Esophagus muscularis mucosa (tissue), 4 donors: ENCODE data around the gene RPS6KA2. TPM values are rescaled to one million over a fixed set of nuclear protein-coding genes. Genes with fewer than 3 reads are reported as not detected.

Experiments
- DNase-seq: peaks from one replicate; pipeline ENCODE4 v3.0.0-alpha.2; 2017; ENCODE audit errors: extremely low spot score
- H3K27ac ChIP-seq, 4 donors: fragments of 200-600 bp; sonication (generic); replicated peaks in 1 of 4; 1 replicate in 3 of 4; 2 replicates in 1 of 4; pipeline ENCODE4 v1.5.1; 2016 to 2019; ENCODE audit warnings: mild to moderate bottlenecking in 1 of 4
- H3K27me3 ChIP-seq, 4 donors: fragments of 200-600 bp; sonication (generic); one replicate each; pipeline versions ENCODE4 v1.5.1 to v1.6.0; 2016 to 2019
- H3K36me3 ChIP-seq, 4 donors: fragments of 200-600 bp; sonication (generic); one replicate each; pipeline ENCODE4 v1.5.1; 2016 to 2019
- H3K4me1 ChIP-seq, 4 donors: fragments of 200-600 bp; sonication (generic); one replicate each; pipeline ENCODE4 v1.5.1; 2016 to 2019
- H3K4me3 ChIP-seq, 4 donors: fragments of 200-600 bp; sonication (generic); 1 replicate in 2 of 4; 2 replicates in 2 of 4; pipeline ENCODE4 v1.5.1; 2016 to 2019; ENCODE audit warnings: mild to moderate bottlenecking in 4 of 4, moderate library complexity in 1 of 4
- H3K9me3 ChIP-seq, 4 donors: fragments of 200-600 bp; sonication (generic); 1 replicate in 3 of 4; 2 replicates in 1 of 4; pipeline ENCODE4 v1.5.1; 2016 to 2019
- EP300 ChIP-seq: sonication (generic); formaldehyde crosslinking; IDR thresholded peaks from one replicate; pipeline ENCODE4 v1.6.1; 2017; ENCODE audit warnings: antibody characterized with exemption
- POLR2A ChIP-seq: fragments of 450-650 bp; IDR thresholded peaks from one replicate; pipeline ENCODE4 v1.6.1; 2017; ENCODE audit warnings: antibody characterized with exemption, moderate library complexity, mild to moderate bottlenecking, low read depth
- POLR2AphosphoS5 ChIP-seq, 2 donors: sonication (generic); formaldehyde crosslinking; IDR thresholded peaks; one replicate each; pipeline ENCODE4 v1.6.1; 2017; ENCODE audit warnings: antibody characterized with exemption in 2 of 2
- WGBS: methylation state at CpG from one replicate; pipeline ENCODE4 v1.1.5; 2018; 5-methylcytosine and 5-hydroxymethylcytosine counted together
- intact Hi-C: fragments of 100-400 bp; cut with DNase I; formaldehyde crosslinking; loops from one replicate; pipeline ENCODE4 v1.15.1; 2023
- total RNA-seq, 4 donors: library from RNA; depleted of rRNA; stranded (reverse); fragments of >200 nt; gene quantifications; one replicate each; pipeline versions ENCODE4 v1.1.0 to v1.2.1, GENCODE V29; 2016
- TF ChIP-seq, protein P1 (sequence below), 3 experiments: fragments of 200-600 bp in 2 of 3; fragments of 450-650 bp in 1 of 3; sonication (generic) in 2 of 3; IDR thresholded peaks; one replicate each; pipeline ENCODE4 v1.5.1; 2017 to 2019; ENCODE audit warnings: antibody characterized with exemption in 3 of 3, mild to moderate bottlenecking in 2 of 3, moderate library complexity in 1 of 3

The RPS6KA2 gene
- total RNA-seq, 4 donors from 2014 or later = 83.9 to 126 (median 112) TPM

GRCh38 chr6:166610069-166610468, 17.0 kb downstream of the RPS6KA2 start:
- 91% methylated on average over 9 of the region's 9 CpGs for WGBS
- no peak for DNase-seq
- H3K4me3 ChIP-seq = no peak overlapping the region
- no peaks in the 10 kb centered on the region for H3K36me3 ChIP-seq
- no peaks in the 10 kb centered on the region for H3K9me3 ChIP-seq
- TF ChIP-seq POLR2AphosphoS5 (IDR thresholded peaks at IDR 0.05) = no peak
- TF ChIP-seq EP300 = no peak
- TF ChIP-seq, protein P1, sequence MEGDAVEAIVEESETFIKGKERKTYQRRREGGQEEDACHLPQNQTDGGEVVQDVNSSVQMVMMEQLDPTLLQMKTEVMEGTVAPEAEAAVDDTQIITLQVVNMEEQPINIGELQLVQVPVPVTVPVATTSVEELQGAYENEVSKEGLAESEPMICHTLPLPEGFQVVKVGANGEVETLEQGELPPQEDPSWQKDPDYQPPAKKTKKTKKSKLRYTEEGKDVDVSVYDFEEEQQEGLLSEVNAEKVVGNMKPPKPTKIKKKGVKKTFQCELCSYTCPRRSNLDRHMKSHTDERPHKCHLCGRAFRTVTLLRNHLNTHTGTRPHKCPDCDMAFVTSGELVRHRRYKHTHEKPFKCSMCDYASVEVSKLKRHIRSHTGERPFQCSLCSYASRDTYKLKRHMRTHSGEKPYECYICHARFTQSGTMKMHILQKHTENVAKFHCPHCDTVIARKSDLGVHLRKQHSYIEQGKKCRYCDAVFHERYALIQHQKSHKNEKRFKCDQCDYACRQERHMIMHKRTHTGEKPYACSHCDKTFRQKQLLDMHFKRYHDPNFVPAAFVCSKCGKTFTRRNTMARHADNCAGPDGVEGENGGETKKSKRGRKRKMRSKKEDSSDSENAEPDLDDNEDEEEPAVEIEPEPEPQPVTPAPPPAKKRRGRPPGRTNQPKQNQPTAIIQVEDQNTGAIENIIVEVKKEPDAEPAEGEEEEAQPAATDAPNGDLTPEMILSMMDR (IDR thresholded peaks at IDR 0.05) = no peak
- TF ChIP-seq POLR2A = no peak
- no peaks in the 10 kb centered on the region for H3K27me3 ChIP-seq
- peaks cover 20 to 41% (median 40%) of the 10 kb centered on the region in 4 donors for H3K4me1 ChIP-seq
- intact Hi-C loops = no loop called here
- H3K27ac ChIP-seq = no peak overlapping the region

- Histone ChIP-seq H3K9me3 (no peaks in the 10 kb centered on the region), H3K27me3 (no peaks in the 10 kb centered on the region), H3K36me3 (no peaks in the 10 kb centered on the region), H3K4me3 (no peak overlapping the region), H3K4me1 (peaks cover 8 to 28% (median 27%) of the 10 kb centered on the region in 4 donors), H3K27ac (peak overlapping the region in 3 of 4 donors; percentile 3 to 40 (median 19))
- intact Hi-C loops = no loop called here
- DNase-seq = no peak
- no peak for TF ChIP-seq EP300
- TF ChIP-seq POLR2AphosphoS5 (IDR thresholded peaks at IDR 0.05) = no peak
- TF ChIP-seq, protein P1 (IDR thresholded peaks at IDR 0.05) = no peak
- no peak for TF ChIP-seq POLR2A
- 68% methylated on average over 4 of the region's 4 CpGs for WGBS
Observed at GRCh38 chr6:166608774-166609173, 18.3 kb downstream of the RPS6KA2 start.

DNA sequence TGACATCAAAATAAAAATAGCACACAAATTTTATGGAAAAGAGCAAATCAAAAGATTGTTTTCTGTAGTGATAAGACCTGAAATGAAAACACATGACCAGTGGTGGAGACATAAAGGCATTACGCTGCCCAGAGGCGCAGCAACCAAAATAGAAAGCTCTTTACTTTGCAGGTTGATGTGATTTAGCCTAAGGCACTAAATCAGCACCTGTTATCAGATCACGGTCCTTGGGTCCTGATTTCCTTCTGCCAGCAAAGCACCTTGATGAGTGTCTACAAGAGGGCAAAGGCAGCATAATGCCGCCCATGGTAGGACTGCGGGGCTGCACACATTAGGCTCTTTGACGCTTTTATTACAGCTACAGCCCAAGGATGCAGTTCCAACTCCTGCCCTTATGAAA, 21.3 kb downstream of the RPS6KA2 start:
- 98% methylated on average over 6 of the region's 6 CpGs for WGBS
- no peak overlapping the region for H3K27ac ChIP-seq
- H3K4me1 ChIP-seq = peaks cover 0 to 22% (median 14%) of the 10 kb centered on the region in 4 donors
- DNase-seq = no peak
- intact Hi-C loops = no loop called here
- H3K36me3 ChIP-seq = no peaks in the 10 kb centered on the region
- no peak overlapping the region for H3K4me3 ChIP-seq
- H3K9me3 ChIP-seq = no peaks in the 10 kb centered on the region
- H3K27me3 ChIP-seq = no peaks in the 10 kb centered on the region
- TF ChIP-seq POLR2A (no peak), EP300 (no peak), POLR2AphosphoS5 (IDR thresholded peaks at IDR 0.05) (no peak)
- TF ChIP-seq, protein P1 (IDR thresholded peaks at IDR 0.05) = no peak

DNA sequence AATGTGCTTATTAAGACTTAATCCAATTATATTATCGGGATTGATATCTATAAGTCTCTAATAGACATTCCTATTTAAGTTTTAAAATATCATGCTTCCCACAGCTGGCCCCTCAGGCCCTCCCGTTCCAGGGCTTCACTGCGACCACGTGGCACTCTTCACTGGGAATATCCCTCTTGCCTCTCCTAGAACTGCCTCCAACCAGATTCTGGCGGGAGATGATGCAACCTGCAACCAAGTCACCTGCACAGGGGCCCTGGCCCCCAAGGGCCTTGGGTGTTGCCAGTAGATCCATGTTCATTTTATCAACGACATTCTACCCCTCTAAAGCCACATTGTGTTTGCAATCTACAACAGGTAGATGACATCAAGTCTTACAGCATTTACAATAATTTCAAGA, 22.1 kb downstream of the RPS6KA2 start:
- Histone ChIP-seq H3K36me3 (no peaks in the 10 kb centered on the region), H3K4me3 (no peak overlapping the region), H3K4me1 (peaks cover 4 to 22% (median 14%) of the 10 kb centered on the region in 4 donors), H3K27ac (no peak overlapping the region), H3K9me3 (no peaks in the 10 kb centered on the region), H3K27me3 (no peaks in the 10 kb centered on the region)
- intact Hi-C loops = no loop called here
- TF ChIP-seq, protein P1 (IDR thresholded peaks at IDR 0.05) = no peak
- no peak for TF ChIP-seq EP300
- TF ChIP-seq POLR2AphosphoS5 (IDR thresholded peaks at IDR 0.05) = no peak
- no peak for TF ChIP-seq POLR2A
- DNase-seq = no peak
- WGBS = 96% methylated on average over 6 of the region's 6 CpGs

DNA sequence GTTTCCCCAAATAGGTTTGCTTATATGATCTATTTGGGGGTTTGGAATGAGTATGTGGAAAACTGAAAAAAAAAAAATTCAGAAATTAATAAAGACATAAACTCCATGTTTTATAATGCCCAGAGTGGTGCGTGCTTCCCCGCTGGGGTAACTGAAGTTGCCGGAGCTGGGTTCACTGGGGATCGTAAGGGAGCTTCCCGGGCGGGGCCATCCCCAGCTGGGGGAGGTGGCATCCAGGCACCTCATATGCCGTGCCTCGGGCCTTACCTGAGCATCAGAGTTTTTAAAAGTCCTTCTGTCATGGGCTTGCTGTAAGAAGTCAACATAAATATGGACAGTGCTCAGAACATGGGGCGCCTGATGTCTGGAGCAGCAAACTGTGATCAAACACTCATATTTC, 22.7 kb downstream of the RPS6KA2 start:
- TF ChIP-seq, protein P1 (IDR thresholded peaks at IDR 0.05) = no peak
- TF ChIP-seq POLR2A (no peak), POLR2AphosphoS5 (IDR thresholded peaks at IDR 0.05) (no peak), EP300 (no peak)
- no peaks in the 10 kb centered on the region for H3K36me3 ChIP-seq

More for the DNA sequence above, 22.7 kb downstream of the RPS6KA2 start:
- no peak for DNase-seq
- peaks cover 10 to 26% (median 16%) of the 10 kb centered on the region in 4 donors for H3K4me1 ChIP-seq
- H3K27me3 ChIP-seq = no peaks in the 10 kb centered on the region
- 95% methylated on average over 9 of the region's 9 CpGs for WGBS
- no peak overlapping the region for H3K4me3 ChIP-seq
- H3K27ac ChIP-seq = no peak overlapping the region
- no peaks in the 10 kb centered on the region for H3K9me3 ChIP-seq
- intact Hi-C loops = no loop called here
